Measurements from ENCODE around the gene KLHL36.
A peak's percentile ranks its signal among the peaks of the same experiment; 100 is the strongest.

Gene KLHL36

DNA sequence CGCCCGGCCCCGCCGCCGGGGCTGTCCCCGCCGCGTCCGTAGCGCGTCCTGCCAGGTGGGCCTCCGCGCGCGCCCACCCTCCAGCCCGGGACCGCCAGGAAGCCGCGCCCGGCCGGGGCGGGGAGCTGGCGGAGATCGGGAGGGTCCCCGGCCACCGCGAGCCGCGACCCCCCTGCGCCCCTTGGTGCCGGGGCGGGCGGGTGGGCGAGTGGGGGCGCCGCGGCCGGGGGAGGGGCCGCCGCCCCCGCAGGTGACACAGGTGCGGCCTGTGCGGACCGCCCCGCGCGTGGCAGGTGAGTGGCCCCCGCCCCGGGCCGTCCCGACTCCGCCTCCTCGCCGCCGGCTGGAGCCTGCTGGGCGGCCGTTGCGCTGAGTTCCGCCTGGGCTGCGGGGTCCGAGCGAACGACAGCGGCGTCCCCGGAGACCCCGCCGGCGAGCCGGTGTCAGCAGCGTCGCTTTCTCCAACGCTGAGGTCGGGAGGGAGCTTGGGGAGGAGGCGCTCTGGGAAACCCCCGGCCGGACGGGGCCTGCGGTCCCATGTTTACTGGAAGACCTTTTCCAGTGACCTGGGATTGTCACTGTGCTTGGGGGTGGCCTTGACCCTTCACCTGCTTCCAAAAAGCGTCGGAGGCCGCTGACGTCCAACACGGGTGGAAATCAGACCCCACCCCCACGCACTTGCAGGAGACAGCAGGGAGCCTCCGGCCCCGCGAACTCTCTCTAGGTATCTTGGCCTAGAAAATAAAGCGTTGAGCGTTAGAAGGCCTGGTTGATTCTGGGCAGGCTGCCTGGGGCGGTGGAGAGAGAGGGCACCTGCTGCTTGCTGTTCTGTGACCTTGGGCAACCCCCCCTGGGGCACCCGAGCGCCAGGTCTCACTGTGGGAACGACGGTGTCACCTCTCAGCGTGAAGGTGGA, 542 bp downstream of the KLHL36 start:
- peak; percentile 38 for DNase-seq

DNA sequence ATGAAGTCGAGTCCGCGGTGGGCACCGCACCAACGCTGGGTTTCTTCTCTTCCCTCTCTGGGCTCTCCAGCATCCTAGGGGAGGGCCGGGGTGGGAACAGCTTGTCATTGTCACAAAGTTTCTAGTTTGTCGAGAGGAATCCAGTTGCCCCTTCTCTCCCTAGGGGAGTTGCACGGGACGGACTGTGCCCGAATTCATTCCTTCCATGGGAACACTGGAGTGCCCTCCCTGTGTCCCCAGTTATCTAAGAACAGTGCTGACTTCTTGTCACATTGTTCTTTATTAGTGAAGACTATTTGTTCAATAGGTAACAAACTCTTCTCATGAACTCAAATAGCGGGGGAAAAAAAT, 1.2 kb downstream of the KLHL36 start:
- DNase-seq: no peak

DNA sequence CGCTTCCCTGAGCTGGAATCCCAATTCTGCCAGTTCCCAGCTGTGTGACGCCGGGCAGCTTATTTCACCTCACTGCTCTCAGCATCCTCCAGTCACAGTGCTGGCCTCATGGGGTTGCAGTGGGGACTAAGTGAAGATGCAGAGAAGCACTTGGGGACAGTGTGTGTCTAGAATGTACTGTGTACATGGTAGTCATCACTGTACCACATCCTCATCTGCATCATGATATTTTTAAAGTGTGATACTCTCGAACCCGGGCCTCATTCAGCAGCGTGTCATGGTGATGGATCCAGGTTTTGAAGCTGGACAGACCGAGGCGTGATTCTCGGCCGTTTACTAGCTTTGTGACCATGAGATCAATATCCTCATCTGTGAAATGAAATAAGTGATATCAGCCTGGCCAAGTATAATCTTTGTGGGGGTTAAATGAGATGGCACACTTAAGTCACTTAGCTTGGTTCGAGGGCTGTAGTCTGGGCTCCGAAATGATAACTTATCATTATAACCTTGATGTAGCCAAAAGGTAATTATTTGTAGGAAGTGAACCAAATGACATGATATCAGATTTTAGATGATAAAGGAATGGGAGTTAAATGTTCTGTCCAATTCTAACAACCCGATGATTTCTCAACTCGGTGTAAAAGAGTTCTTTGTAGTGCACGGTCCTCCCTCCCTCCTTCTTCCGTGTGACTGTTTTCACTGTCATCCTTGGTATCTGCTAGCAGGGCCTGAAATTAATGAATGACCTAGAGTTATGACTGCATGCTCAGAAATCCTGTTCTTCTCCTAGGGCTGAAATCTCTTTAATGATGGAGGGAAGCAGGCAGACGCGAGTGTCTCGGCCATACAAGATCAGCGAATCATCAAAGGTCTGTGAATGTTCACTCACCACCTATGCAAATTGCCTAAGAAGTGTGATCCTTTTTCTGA, 2.0 kb downstream of the KLHL36 start:
- DNase-seq: no peak

DNA sequence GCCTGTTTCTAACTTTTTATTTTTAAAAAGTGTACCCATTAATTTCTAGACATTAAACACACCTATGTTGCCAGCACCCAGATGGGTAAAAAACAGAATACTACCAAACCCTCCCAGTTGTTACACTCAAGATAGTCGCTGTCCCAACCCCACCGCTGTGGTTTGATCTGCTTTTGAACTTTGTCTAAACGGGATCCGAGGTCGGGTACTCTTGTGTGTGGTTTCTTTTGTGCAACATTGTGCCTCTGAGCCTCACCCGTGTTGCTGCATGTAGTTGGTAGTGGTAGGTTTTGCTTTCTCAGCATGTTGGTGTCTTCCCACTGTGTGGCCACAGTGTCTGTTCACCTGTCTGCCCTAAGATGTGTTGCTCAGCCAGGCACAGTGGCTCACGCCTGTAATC, 4.3 kb downstream of the KLHL36 start:
- DNase-seq: no peak

- no peak for DNase-seq
Measured at GRCh38 chr16:84654238-84654637, 5.9 kb downstream of the KLHL36 start.

DNA sequence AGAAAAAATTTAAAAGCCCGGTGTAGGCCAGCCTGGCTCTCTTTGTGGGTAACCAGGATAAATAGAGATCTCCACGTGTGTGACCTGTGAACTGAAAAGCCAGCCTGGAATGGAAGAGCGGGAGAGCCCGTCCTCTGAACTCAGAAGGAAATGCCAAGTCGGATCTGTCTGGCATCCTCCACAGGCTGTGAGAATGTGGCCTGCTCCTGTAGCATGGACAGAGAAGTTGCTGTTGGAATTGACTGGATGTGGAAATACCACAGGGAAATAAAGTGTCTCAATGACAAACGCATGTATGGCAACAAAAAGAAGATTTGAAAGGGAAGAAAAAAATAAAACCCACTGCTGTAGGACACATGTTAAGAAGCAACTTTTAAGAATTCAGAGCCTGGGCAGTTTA, 6.7 kb downstream of the KLHL36 start:
- no peak for DNase-seq

DNA sequence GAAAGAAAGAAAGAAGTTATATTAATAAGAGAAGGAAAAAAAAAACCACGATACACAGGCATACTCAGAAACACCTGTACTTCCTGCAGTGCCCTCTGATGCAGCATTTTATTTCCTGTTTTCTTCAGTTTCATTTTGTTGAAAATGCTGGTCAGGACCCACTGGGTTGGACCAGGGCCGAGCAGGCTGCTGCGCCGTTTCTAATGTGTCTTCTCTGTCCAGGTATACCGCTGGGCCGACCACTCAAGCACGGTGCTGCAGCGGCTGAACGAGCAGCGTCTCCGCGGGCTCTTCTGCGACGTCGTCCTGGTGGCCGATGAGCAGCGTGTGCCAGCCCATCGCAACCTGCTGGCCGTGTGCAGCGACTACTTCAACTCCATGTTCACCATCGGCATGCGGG, 8.3 kb downstream of the KLHL36 start:
- no peak for DNase-seq

DNA sequence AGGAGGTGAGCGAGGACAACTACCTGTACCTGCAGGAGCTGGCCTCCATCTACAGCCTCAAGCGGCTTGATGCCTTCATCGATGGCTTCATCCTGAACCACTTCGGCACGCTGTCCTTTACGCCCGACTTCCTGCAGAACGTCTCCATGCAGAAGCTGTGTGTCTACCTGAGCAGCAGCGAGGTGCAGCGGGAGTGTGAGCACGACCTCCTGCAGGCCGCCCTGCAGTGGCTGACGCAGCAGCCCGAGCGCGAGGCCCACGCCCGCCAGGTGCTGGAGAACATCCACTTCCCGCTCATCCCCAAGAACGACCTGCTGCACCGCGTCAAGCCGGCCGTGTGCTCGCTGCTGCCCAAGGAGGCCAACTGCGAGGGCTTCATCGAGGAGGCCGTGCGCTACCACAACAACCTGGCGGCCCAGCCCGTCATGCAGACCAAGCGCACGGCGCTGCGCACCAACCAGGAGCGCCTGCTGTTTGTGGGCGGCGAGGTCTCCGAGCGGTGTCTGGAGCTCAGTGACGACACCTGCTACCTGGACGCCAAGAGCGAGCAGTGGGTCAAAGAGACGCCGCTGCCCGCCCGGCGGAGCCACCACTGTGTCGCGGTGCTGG, 9.0 kb downstream of the KLHL36 start:
- DNase-seq: no peak

GRCh38 chr16:84658690-84659089, 10.4 kb downstream of the KLHL36 start:
- no peak for DNase-seq

DNA sequence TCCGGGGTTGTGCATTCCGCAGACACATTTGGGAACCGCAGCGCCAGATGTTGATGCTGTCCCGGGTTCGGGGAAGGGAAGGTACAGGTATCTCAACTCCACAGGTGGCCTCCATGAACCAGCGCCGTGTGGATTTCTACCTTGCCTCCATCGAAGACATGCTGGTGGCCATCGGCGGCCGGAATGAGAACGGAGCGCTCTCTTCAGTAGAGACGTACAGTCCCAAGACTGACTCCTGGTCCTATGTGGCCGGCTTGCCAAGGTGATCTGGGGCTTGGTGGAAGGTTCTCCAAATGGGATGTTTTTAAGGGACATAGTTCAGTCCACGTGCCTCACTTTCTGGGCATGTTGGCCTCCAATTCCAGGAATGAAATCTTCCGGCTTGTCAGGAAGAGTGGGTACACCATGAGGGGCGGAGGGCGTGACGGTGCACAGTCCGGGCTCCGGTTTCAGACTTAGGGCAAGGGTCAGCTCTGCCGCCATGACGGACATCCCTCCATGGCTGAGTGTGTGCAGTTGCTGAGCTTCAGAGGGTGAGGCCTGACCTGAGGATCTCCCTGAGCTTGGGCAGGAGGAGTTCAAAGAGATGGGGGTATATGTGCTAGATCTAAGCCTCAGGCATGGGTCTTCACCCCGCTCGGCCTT, 11.5 kb downstream of the KLHL36 start:
- DNase-seq: no peak

DNA sequence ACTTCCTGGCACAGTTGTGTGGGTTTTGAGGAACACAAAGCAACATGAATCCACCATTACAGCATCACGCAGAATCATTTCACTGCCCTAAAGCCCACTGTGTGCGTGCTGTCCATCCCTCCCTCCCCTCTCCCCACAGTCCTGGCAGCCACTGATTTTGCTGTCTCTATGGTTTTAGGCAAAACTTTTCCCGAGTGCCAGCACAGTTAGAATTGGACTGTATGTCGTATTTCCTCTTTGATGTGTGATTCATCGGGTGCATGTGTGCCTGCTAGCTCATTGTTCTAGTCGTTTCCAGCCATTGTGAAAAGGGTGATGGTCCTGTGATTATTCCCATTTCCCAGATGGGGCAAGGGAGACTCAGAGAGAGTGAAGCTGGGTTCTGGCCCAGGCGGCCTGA, 12.7 kb downstream of the KLHL36 start:
- DNase-seq: no peak

- no peak for DNase-seq
Measured at GRCh38 chr16:84661418-84662060, 13.2 kb downstream of the KLHL36 start.

- DNase-seq: no peak
Measured at GRCh38 chr16:84662471-84662870, 14.2 kb downstream of the KLHL36 start.

- no peak for DNase-seq
Measured at GRCh38 chr16:84663433-84664101, 15.3 kb downstream of the KLHL36 start.

DNA sequence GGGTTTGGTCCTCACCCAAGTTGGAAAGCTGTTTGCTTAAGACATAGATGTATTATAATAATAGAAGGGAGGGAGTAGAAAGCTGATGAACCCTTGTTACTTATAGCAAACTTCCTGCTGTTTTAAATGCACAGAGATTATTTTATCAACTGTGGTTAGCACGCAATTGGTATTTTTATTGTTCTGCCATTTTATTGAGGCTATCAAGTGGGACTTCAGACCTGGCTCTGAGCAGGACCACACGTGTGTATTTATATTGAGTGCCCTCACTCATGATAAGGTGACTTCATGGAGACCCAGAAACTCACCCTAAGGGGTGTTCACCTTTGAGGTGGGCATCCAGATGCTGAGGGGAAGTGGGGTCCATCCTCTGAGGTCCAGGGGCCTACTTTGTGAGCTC, 17.0 kb downstream of the KLHL36 start:
- DNase-seq: no peak

DNA sequence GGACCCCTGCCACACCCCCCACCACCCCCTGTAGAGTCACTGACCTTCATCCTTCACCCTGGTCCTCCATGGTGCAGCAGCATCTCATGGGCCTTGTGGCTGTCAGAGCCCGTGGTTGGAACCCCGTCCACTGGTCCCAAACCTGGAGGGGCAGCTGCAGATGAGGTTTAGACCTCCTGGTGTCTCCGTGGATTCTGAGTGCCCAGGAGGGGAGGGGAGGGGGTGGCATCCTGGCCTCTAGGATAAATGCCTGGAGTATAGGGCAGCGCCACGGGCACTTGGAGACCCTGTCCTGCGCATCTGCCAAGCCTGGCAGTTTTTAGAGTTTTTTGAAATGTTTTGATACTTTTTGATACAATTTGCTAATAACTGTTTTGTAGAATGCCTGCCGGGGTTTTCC, 17.5 kb downstream of the KLHL36 start:
- no peak for DNase-seq

DNA sequence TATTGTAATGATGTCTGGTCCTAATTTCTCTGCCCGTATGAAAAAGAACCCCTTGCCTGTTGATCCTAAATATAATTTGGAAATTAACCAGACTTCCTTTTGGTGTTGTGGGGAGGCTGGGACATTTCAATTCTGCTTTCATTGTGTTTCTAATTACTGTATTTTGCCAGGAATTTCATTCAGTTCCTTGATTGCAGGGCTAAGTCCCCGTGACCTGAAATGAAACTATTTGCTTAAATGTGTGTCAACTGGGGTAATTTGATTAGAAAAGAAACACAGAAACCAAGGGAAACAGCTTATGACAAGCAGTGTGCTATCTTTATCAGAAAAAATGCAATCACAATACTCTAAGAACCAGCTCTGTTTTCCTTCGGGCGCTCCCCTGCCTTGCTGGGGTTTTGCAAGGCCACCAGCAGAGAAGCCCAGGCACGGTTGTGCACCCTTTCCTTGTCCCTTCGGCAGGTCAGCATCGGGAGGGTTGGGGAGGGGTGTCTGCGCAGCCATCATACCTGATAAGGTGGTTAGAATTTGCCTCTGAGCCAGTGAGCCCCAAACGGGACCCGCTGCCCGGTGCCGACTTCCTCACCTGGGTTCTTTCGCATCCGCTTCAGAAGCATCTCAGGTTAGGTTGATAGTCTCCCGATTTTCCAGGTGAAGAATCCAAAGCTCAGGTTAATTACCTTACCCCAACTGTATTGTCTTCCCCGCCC, 19.4 kb downstream of the KLHL36 start:
- no peak for DNase-seq

DNA sequence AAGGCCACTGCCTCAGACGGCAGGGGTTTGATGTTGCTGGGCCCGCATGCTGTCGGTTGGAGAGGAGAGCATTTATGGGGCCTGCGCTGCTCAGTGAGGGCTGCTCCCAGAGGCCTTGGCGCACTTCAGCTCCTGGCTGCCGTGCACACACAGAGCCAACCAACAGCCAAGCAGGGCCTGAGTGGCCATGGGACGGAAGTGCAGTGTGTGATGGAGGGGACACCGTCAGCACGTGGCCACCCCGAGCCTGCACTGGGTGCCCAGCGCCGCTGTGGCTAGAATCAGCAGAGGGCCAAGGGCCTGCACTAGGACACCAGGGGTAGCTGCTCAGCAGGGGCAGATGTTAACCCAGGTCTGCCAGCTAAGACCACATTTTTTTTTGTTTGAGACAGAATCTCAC, 21.8 kb downstream of the KLHL36 start:
- no peak for DNase-seq

- DNase-seq: peak; percentile 84
Measured at GRCh38 chr16:84672276-84673202, 24.2 kb downstream of the KLHL36 start.

DNA sequence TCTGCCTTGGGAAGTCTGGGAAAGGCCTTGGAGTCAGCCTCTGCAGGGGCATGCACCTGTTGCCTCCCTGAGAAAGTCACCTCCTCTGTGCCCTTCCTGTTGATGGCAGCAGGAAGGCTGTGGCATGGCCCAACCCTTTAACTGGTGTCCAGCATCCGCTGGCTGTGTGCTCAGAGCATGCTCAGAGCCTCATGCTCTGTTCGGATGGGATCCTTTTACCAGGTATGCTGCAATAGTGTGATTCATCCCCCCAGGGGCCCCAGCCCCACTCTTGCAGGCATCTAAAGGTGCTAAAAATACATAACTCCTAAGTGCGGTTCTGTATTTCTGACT, 24.9 kb downstream of the KLHL36 start:
- no peak for DNase-seq

Measured in stimulated activated CD4-positive, alpha-beta T cell treated with anti-CD3 and anti-CD28 coated beads, Interleukin-12 subunit alpha, Interleukin-12 subunit beta, amount 100 ng/mL, for 4 hours (primary cell).